HG03565 (cell line): ENCODE data around the gene KAT2A.

Experiments used
- ATAC-seq: cut with Tn5 transposase; IDR thresholded peaks from one replicate; pipeline ENCODE4 v1.9.1; 2021; ENCODE audit warnings: mild to moderate bottlenecking, moderate library complexity; ENCODE audit not compliant: unreplicated experiment

The KAT2A gene

DNA sequence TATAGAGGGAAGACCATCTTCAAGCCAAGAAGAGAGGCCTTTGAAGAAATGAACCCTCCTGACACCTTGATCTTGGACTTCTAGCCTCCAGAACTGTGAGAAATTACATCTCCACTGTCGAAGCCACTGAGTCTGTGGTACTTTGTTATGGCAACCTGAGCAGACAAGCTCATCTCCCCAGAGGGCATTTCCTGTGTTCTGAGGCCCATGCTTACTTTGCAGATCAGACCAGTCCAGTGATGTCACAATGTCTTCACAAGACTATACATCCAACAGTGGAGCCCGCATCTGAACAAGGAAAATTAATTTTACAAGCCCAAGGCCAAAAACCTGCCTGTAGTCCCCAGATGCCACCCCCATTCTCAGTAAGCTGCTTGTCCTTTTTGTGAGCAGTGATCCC lies 56.0 kb downstream of the KAT2A start:
- no peak for ATAC-seq
